Glomerular visceral epithelial cell (primary cell): ENCODE measurements around the gene DOLPP1.
"Not testable (repeated sequence)": the region's sequence is repeated elsewhere in the genome, so short reads cannot be mapped to it uniquely, and the experiment has no call there.

Experiments used
- DNase-seq: peaks from one replicate; pipeline ENCODE4 v3.0.0-alpha.2; 2016; ENCODE audit errors: extremely low spot score

DOLPP1 gene

GRCh38 chr9:129111528-129112151 is 30.7 kb downstream of the DOLPP1 start:
- peak; percentile 55 for DNase-seq

DNA sequence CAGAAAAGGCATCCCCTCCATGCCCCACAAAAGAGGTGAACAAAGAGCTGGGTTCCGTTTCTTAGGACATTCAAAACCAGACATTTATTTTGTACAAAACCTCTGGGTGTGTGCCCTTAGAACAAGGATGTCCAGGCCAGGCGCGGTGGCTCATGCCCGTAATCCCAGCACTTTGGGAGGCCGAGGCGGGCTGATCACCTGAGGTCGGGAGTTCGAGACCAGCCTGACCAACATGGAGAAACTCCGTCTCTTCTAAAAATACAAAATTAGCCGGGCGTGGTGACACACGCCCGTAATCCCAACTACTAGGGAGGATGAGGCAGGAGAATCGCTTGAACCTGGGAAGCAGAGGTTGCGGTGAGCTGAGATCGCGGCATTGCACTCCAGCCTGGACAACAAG is 31.6 kb downstream of the DOLPP1 start:
- not testable (repeated sequence) for DNase-seq

DNA sequence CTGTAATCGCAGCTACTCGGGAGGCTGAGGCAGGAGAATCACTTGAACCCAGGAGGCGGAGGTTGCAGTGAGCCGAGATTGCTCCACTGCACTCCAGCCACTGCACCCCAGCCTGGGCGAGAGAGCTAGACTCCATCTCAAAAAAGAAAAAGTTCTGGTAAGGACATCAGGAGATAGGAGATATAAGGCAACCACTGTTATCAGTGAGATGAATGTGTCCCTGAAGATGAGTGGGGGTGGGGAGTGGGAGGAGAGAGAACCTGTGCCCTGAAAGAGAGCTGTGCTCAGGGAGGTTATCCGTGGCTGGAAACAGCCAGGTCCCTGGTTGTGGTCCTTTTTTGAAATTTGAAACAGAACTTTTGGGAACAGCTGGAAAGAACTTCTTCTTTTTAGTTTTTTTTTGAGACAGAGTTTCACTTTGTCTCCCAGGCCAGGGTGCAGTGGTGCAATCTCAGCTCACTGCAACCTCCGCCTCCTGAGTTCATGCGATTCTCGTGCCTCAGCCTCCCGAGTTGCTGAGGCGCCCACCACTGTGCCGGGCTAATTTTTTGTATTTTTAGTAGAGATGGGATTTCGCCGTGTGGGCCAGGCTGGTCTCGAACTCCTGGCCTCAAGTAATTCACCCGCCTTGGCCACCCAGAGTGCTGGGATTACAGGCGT is 32.9 kb downstream of the DOLPP1 start:
- no peak for DNase-seq

- no peak for DNase-seq
Measured at GRCh38 chr9:129118799-129119198, 37.9 kb downstream of the DOLPP1 start.

DNA sequence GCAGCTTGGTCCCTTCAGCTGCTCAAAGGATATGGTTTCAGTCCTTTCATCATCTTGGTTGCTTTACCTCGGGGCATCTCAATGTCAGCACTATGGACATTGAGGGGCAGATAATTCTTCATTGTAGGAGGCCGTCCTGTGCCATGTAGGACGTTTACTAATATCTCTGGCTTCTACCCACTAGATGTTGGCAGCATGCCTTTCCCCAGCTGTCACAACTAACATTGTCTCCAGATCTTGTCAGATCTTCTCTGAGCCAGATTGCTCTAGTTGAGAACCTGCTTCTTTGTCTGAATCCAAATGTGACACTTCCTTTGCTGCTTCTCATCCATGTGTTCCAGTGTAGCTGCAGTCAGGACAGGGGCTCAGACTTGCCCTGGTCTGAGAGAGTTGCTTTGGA is 40.6 kb downstream of the DOLPP1 start:
- no peak for DNase-seq

- no peak for DNase-seq
Measured at GRCh38 chr9:129122133-129122532, 41.2 kb downstream of the DOLPP1 start.

DNA sequence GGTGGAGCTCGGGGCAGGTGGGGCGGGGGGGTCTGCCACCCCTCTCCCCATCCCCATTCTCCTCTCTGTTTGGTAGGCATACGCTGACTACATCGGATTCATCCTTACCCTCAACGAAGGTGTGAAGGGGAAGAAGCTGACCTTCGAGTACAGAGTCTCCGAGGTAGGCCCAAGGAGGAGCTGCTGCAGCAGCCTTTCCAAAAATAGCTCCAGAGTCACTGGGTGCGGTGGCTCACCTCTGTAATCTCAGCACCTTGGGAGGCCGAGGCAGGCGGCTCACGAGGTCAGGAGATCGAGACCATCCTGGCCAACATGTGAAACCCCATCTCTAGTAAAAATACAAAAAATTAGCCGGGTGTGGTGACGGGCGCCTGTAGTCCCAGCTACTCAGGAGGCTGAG is 42.1 kb downstream of the DOLPP1 start:
- not testable (repeated sequence) for DNase-seq

DNA sequence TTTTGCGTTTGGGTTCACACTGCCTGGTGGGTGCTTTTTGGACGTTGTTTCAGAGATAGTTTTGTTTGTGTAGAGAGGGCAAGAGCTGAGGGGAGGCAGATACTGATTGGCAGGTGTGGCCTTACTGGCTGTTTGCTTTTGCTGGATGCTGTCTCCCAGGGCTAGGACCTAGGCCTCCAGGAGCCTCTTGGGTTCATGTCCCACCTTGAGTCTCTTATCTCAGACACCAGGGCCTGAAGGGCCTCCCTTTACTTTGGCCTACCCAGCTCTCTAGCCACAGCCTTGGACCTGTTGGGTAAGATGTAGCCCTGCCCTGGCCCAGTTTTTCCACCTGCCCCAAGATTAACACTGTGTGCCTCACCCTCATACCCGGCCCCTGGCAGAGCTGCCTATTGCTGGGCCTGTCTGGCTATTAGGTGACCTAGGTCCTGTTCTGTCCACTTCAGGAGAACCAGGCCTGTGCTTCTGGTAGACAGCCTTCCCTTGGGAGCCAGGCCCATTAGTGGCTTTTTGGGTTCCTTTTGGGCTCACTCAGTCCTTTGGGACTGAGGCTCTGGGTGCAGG is 43.7 kb downstream of the DOLPP1 start:
- DNase-seq = no peak

DNA sequence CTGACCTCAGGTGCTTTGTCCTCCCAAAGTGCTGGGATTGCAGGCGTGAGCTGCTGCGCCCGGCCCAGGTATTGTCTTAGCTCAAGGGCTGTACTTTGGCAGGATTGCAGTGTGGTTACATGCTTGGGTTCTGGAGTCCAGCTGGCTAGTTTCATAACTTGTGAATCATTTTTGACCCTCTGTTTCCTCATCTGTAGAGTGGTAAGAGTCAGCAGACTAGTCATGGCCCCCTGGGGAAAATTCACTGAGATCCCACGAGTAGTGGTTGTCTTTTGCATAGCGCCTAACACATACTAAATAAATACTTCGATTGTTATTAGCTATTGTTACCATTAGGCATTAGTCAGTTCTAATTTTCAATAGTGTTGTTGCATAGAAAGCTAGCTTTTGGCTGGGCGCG is 44.6 kb downstream of the DOLPP1 start:
- peak; percentile 49 for DNase-seq

DNA sequence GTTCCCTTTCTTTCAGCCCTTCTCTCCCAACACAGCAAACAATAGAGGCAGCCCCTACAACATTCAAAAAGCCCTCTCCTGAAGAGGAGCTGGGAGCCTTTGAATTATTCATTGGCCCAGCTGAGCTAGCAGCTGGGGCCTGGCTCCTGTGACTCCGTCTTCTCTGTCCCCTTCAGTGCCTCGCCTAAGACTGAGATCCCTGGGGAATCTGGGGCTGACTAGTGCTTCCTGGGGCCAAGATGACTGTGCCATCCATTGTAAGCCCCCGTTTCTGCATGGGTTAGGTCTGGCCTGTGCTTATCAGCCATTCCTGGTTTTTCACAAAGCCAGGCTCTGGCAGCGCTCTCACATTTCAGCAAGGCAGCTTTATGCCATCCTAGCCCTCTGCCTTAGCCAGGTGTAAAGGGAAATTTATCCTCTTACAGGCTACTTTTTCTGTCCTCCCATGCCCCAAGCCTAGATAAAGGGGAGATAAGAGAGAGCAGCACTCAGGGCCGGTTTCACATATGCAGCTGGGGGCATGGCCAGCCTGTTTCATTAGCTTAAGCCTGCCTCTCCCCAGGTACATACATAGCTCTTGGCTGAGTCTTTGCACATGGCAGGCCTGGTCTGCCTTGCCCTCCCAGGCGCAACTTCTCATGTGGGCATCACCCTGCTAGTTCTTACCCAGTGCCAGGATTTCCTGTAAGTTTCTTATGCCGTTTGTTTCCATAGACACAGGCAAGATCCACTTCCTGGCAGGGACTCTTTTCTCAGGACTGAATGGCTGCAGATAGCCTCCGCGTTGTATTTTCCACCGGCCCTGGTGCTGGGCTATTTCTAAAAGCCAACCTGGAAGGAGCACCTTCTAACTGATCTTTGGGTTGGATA is 46.1 kb downstream of the DOLPP1 start:
- no peak for DNase-seq

DNA sequence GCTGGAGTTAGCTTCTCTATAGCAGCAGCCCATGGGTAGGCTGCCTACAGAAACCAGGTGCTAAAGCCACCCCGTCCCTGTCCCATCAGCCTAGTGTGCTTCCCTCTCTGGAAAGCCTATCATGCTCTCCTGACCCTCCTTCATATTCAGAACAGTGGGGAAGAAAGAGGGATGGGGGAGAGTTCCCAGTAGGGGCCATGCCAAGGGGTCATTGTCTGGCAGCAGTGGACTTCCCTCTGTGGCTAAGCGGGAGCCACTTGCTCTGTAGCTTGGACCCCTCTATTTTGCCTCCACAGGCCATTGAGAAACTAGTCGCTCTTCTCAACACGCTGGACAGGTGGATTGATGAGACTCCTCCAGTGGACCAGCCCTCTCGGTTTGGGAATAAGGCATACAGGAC is 47.8 kb downstream of the DOLPP1 start:
- no peak for DNase-seq

DNA sequence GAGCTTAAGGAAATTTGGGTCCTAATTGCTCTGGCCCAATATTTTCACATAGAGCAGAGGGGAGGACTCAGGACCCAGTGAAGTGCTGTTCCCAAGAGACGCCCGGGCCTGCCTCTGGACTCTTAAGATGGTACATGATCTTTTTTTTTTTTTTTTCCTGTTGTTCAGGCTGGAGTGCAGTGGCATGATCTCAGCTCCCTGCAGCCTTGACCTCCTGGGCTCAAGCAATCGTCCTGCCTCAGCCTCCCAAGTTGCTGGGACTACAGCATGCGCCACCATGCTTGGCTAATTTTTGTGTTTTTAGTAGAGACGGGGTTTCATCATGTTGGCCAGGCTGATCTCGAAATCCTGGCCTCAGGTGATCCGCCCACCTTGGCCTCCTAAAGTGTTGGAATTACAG is 49.4 kb downstream of the DOLPP1 start:
- DNase-seq = not testable (repeated sequence)

- no peak for DNase-seq
Measured at GRCh38 chr9:129130791-129131190, 49.9 kb downstream of the DOLPP1 start.

DNA sequence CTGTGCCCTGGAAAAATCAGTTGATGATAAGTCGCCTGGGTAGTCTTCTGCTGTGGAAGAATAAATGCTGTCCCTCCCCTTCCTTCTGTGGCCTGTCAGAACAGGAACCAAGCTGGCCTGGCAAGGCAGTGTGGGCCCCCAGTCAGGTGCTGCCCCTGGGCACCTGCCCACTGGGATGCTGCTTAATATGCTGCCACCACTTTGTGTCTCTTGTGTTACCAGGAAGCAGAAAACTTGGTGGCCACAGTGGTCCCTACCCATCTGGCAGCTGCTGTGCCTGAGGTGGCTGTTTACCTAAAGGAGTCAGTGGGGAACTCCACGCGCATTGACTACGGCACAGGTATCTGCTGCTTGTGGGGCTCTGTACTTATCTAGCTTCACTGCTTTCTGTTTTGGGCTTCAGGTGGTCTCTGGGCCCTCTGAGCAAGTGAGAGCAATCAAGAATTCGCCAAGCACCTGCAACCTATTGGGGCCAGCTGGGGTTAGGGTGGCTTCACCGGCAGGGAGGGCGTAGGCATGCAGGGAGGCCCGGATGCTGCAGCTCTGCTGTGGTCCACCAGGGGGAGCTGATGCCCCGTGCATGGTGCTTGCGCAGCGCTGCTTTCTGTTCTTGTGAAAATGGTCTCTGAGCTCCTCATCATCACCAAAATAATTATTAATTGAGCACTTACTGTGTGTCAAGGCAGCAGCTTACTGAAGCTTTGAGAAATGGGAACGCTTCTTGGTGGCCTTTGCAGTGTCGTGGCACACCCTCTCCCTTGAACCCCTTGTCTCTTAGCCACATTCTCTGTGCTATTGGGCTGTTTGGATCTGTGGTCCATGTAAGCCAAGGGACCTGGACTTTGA is 50.6 kb downstream of the DOLPP1 start:
- peak; percentile 71 for DNase-seq

DNA sequence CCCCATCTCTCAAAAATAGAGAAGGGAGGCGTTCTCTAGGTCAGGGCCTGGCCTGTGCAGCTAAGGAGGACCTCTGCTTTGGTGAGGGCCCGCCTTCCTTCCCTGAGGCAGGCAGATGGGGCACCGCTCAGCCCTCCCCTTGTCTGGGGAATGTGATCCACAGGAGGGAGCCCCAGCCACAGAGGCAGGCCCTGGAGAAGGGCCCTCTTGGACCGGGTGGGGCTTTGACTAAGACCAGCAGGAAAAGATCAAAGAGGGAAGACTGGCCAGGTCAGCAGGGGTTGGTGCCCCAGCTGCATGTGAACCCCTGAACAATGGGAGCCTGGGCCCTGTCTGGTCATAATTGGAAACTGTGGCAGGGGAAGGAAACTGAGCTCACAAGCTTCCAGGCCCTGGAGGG is 52.2 kb downstream of the DOLPP1 start:
- no peak for DNase-seq

GRCh38 chr9:129135476-129135875 is 54.6 kb downstream of the DOLPP1 start:
- no peak for DNase-seq

DNA sequence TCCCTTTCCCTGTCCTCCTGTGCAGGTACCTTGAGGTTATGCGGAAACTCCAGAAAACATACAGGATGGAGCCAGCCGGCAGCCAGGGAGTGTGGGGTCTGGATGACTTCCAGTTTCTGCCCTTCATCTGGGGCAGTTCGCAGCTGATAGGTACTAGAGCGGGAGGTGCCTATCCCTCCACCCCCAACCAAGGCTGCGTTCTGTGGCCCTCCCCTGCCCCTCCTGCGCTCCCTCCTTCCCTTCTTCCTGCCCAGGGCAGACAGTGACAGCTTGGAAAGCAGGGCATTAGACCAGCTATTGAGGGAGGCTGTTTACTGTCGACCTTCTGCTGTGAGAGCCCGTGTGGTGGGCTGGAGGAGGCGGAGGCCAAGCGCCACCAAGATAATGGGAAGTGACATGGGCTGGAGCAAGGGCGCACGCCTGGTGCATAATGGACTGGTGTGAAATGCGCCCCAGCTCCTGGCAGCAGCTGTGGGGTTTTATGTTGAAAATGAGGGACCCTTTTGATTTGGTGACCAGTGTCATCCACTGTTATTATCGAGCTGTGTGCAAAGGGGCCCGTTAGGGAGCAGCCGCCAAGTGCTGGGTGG is 55.6 kb downstream of the DOLPP1 start:
- no peak for DNase-seq

DNA sequence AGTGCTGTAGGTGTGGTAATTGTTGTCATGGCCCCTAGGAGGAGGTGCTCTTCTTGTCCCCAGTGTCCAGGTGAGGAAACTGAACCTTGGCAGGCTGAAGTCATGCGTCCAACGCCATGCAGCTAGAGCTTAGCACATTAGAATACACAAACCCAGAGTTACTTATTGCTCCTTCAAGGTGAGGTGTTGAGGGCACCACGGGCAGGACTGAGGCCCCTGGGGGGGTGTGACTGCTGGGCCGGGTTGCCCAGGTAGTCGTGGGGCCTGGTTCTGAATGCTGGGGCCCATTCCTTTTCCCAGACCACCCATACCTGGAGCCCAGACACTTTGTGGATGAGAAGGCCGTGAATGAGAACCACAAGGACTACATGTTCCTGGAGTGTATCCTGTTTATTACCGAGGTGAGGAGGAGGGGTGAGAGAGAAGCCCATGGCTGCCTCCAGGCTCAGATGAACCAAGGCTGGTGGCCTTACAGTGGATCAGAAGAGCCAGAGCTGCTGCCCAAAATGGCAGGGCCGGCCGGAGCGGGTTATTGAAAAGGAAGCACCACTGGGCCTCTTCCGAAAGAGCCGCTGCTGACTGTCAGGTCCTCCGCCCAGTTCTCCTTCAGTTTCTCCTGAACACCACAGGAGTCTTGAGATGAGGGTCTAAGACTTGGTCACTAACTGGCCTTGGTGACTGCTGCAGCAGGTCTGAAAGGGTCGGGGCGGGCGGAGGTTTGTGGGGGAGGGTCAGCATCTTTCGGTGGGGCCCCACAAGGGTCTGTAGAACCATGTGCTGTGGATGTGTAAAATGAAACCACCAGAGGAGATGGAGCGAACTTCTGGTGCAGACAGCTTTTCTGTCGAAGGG is 56.6 kb downstream of the DOLPP1 start:
- no peak for DNase-seq

GRCh38 chr9:129138144-129138462 is 57.2 kb downstream of the DOLPP1 start:
- no peak for DNase-seq

DNA sequence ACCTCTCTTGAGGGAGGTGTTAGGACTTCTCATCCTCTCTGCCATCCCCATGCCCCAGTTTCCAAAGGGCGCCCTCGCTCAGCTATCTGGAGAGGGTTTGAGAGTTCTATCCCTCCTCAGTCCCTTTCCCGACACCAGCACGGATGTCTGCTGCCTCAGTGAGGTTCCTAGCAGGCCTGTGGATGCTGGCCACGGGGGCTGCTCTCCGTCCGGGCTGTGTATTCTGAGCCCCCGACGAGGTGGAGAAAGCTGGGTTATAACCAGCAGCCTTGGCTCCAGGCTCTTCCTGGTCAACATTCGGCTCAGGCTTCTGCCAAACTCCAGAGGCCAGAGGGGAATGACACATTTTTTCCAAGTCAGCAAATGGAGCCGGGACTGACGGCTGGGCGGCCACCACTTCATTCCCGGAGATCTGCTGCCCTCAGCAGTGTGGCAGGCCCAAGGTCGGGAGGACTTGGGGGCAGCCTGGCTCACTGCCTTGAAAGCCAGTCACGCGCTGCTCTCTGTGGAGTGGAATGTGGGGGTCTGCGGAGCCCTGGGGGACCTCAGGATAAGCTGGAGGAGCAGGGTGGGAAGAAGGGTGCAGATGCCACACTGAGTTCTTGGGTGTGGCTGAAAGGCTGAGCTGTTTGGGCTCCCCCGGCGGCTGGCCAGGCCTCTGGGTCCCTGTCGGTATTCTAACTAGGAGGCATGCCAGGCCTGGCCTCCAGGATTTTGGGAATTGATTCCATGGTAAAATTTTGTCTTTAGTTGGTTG is 57.7 kb downstream of the DOLPP1 start:
- DNase-seq = no peak
